K562 (cell line): ENCODE results near the gene SMIM41. TPM values are rescaled to one million over a fixed set of nuclear protein-coding genes. Genes with fewer than 3 reads are reported as not detected.

ENCODE experiments used
- ATAC-seq: fragments of 200-7000 bp; cut with Tn5 transposase; 3 replicates; pipeline ENCODE4 v1.9.1; 2020; ENCODE audit warnings: moderate library complexity
- BruUV-seq: library from RNA; stranded (reverse); fragments of 400-500 nt; replicated peaks from 2 replicates; lab custom pipeline; 2021; lab: Mats Ljungman, UMichigan
- CTCF ChIA-PET: fragments of 300-600 bp; formaldehyde crosslinking; extraction: SDS; loops from one replicate; lab custom pipeline; 2021; ENCODE audit warnings: low intra/inter-chr PET ratio; lab: Yijun Ruan, JAX
- POLR2A ChIA-PET: fragments of 300-600, 350-650 bp; sonication (Branson Sonifier 250); formaldehyde crosslinking; extraction: SDS; loops from one replicate; lab custom pipeline; 2021; ENCODE audit warnings: antibody characterized with exemption, inconsistent platforms; lab: Yijun Ruan, JAX
- DNase-seq, 4 experiments: peaks; one replicate each; pipeline versions ENCODE4 v3.0.0 to v3.0.0-alpha.2; 2011 to 2018; ENCODE audit warnings: low spot score in 3 of 4, mixed read lengths in 3 of 4; ENCODE audit errors: extremely low read depth in 1 of 4
- FAIRE-seq: peaks from 2 replicates; lab custom pipeline; 2011; peaks lifted over from hg19 to GRCh38; lab: Jason Lieb, UNC
- H2AFZ ChIP-seq: 2 replicates; pipeline ENCODE4 v1.6.0; 2011; ENCODE audit warnings: low read depth, low read length, control low read depth, inconsistent platforms
- H3K27ac ChIP-seq: fragments of 200-600 bp; 3 replicates; pipeline ENCODE4 v1.8.0; 2011; ENCODE audit warnings: low read depth, mild to moderate bottlenecking, control low read depth, inconsistent platforms, low read length, moderate library complexity, mixed read lengths; ENCODE audit errors: extremely low read depth
- H3K27me3 ChIP-seq, 2 experiments: fragments of 300-600 bp in 1 of 2; 2 replicates in 1 of 2; 3 replicates in 1 of 2; pipeline versions ENCODE4 v1.6.0 to v1.8.0; 2011; ENCODE audit warnings: inconsistent platforms in 2 of 2, low read length in 2 of 2, mild to moderate bottlenecking in 1 of 2, mixed read lengths in 1 of 2, moderate library complexity in 1 of 2; ENCODE audit not compliant: control insufficient read depth in 2 of 2, insufficient read depth in 2 of 2
- H3K36me3 ChIP-seq: fragments of 300-600 bp; 3 replicates; pipeline ENCODE4 v1.8.0; 2011; ENCODE audit warnings: mild to moderate bottlenecking, low read length, inconsistent platforms; ENCODE audit not compliant: control insufficient read depth, insufficient read depth
- H3K4me1 ChIP-seq, 2 experiments: fragments of 200-600 bp in 1 of 2; replicated peaks in 1 of 2; 2 replicates in 1 of 2; 3 replicates in 1 of 2; pipeline versions ENCODE4 v1.5.1 to v1.8.0; 2011; ENCODE audit warnings: inconsistent platforms in 2 of 2, low read length in 2 of 2, mild to moderate bottlenecking in 1 of 2, mixed read lengths in 1 of 2, moderate library complexity in 1 of 2; ENCODE audit not compliant: control insufficient read depth in 2 of 2, insufficient read depth in 2 of 2
- H3K4me2 ChIP-seq: 2 replicates; pipeline ENCODE4 v1.6.1; 2011; ENCODE audit warnings: low read length, control low read depth, inconsistent platforms, mixed read lengths; ENCODE audit not compliant: insufficient read depth
- H3K4me3 ChIP-seq: fragments of 200-600 bp; sonication (generic), shearing (Covaris generic); 2 replicates; pipeline ENCODE4 v1.5.1; 2016; ENCODE audit warnings: control low read depth, inconsistent platforms
- H3K79me2 ChIP-seq: fragments of 200-600 bp; 3 replicates; pipeline ENCODE4 v1.8.0; 2011; ENCODE audit warnings: low read length, inconsistent platforms; ENCODE audit not compliant: control insufficient read depth, insufficient read depth
- H3K9ac ChIP-seq, 2 experiments: 2 replicates each; pipeline versions ENCODE4 v1.6.0 to v1.6.1; 2011; ENCODE audit warnings: low read depth in 2 of 2, low read length in 2 of 2, control low read depth in 1 of 2, inconsistent platforms in 1 of 2, mild to moderate bottlenecking in 1 of 2, mixed read lengths in 1 of 2; ENCODE audit not compliant: insufficient read depth in 1 of 2
- H3K9me1 ChIP-seq: one replicate; pipeline ENCODE4 v1.6.0; 2011; ENCODE audit warnings: inconsistent platforms, mild to moderate bottlenecking, low read length, moderate library complexity; ENCODE audit not compliant: control insufficient read depth, insufficient read depth
- H3K9me3 ChIP-seq: replicated peaks from 2 replicates; pipeline ENCODE4 v1.5.1; 2011; ENCODE audit warnings: low read depth, low read length, inconsistent platforms; ENCODE audit not compliant: control insufficient read depth, insufficient read depth
- H4K20me1 ChIP-seq: replicated peaks from 2 replicates; pipeline ENCODE4 v1.6.1; 2011; ENCODE audit warnings: low read length, inconsistent platforms, mixed read lengths; ENCODE audit not compliant: control insufficient read depth, insufficient read depth
- ETV5 ChIP-seq: sonication (generic); formaldehyde crosslinking; IDR thresholded peaks from 2 replicates; pipeline ENCODE4 v1.4.0; 2020; ENCODE audit warnings: low read depth, mild to moderate bottlenecking, missing genetic modification reagents
- MAFG ChIP-seq: fragments of 450-650 bp; conservative IDR thresholded peaks from 2 replicates; pipeline ENCODE4 v1.6.1; 2016; ENCODE audit warnings: missing genetic modification characterization, missing compliant biosample characterization
- MAZ ChIP-seq, 2 experiments: fragments of 450-650 bp in 1 of 2; sonication (generic) in 1 of 2; formaldehyde crosslinking; IDR thresholded peaks in 1 of 2; conservative IDR thresholded peaks in 1 of 2; 2 replicates each; pipeline versions ENCODE4 v1.4.0 to v1.5.0; 2020; ENCODE audit warnings: mild to moderate bottlenecking in 1 of 2, missing genetic modification reagents in 1 of 2
- NR3C1 ChIP-seq: sonication (generic); formaldehyde crosslinking; IDR thresholded peaks from 2 replicates; pipeline ENCODE4 v1.8.1; 2022; ENCODE audit warnings: missing genetic modification reagents
- SPI1 ChIP-seq: IDR thresholded peaks from 2 replicates; pipeline ENCODE4 v1.6.1; 2011; ENCODE audit warnings: low read depth, low read length, control low read depth, borderline replicate concordance
- ZNF699 ChIP-seq: fragments of 250-450 bp; sonication (Bioruptor Pico); IDR thresholded peaks from 2 replicates; pipeline ENCODE4 v1.8.0; 2021; ENCODE audit warnings: mild to moderate bottlenecking, moderate library complexity; ENCODE audit not compliant: insufficient replicate concordance
- ZZZ3 ChIP-seq: fragments of 450-650 bp; IDR thresholded peaks from 2 replicates; pipeline ENCODE4 v1.6.1; 2016; ENCODE audit warnings: antibody characterized with exemption, mild to moderate bottlenecking, moderate library complexity
- WGBS: fragments of 100-300 bp; shearing (Covaris generic); methylation state at CpG from one replicate; pipeline ENCODE4 v1.1.6; 2016; ENCODE audit warnings: low coverage, mixed read lengths; ENCODE audit not compliant: insufficient coverage; ENCODE audit errors: missing lambda C conversion rate; 5-methylcytosine and 5-hydroxymethylcytosine counted together
- in situ Hi-C: fragments of 300-500 bp; cut with MboI; formaldehyde crosslinking; loops from 4 replicates; pipeline ENCODE4 v1.15.0; 2018; ENCODE audit warnings: inconsistent platforms, mixed read lengths
- intact Hi-C: fragments of 100-400 bp; cut with micrococcal nuclease; formaldehyde crosslinking; loops from 2 replicates; pipeline ENCODE4 v1.14.2; 2022
- polyA plus RNA-seq, 8 experiments: library from polyadenylated mRNA; depleted of rRNA in 4 of 8; stranded (reverse) in 5 of 8; unstranded in 3 of 8; fragments of >200 nt; fragmentation: Nextera tagmentation in 2 of 8; fragmentation: Illumina TruSeq in 1 of 8; extraction: Ambion mirVana in 2 of 8; extraction: Trizol in 1 of 8; gene quantifications; 2 replicates each; pipeline versions ENCODE4 v1.2.1 to v1.2.3, GENCODE V29; 2011 to 2014; ENCODE audit warnings: inconsistent platforms in 1 of 8, missing spikeins in 1 of 8
- total RNA-seq, 7 experiments: library from RNA; depleted of rRNA in 6 of 7; stranded (reverse); fragments of >200 nt in 6 of 7; fragmentation: Illumina TruSeq in 2 of 7; extraction: Trizol in 2 of 7; gene quantifications; 2 replicates each; pipeline versions ENCODE4 v1.2.1 to v1.2.3, GENCODE V29; 2011 to 2021; ENCODE audit warnings: low replicate concordance in 1 of 7
- TF ChIP-seq, protein P1 (sequence below), 2 experiments: fragments of 200-800 bp in 1 of 2; sonication (Bioruptor generic) in 1 of 2; sonication (generic) in 1 of 2; formaldehyde crosslinking in 1 of 2; IDR thresholded peaks in 1 of 2; conservative IDR thresholded peaks in 1 of 2; 2 replicates each; pipeline versions ENCODE4 v1.5.0 to v1.6.1; 2016 to 2020; ENCODE audit warnings: missing compliant biosample characterization in 1 of 2, missing genetic modification characterization in 1 of 2, missing genetic modification reagents in 1 of 2
- TF ChIP-seq, protein P2 (sequence below): sonication (generic); formaldehyde crosslinking; IDR thresholded peaks from 2 replicates; pipeline ENCODE4 v1.8.0; 2022; ENCODE audit warnings: mild to moderate bottlenecking, missing genetic modification reagents, borderline replicate concordance
- TF ChIP-seq, protein P3 (sequence below): sonication (generic); formaldehyde crosslinking; IDR thresholded peaks from 2 replicates; pipeline ENCODE4 v1.8.1; 2022; ENCODE audit warnings: missing genetic modification reagents

SMIM41 gene
- total and polyA plus RNA-seq, 9 of the 15 experiments (the other 6 are each of a cell fraction or from before 2014, with no cell fraction given): not detected

DNA sequence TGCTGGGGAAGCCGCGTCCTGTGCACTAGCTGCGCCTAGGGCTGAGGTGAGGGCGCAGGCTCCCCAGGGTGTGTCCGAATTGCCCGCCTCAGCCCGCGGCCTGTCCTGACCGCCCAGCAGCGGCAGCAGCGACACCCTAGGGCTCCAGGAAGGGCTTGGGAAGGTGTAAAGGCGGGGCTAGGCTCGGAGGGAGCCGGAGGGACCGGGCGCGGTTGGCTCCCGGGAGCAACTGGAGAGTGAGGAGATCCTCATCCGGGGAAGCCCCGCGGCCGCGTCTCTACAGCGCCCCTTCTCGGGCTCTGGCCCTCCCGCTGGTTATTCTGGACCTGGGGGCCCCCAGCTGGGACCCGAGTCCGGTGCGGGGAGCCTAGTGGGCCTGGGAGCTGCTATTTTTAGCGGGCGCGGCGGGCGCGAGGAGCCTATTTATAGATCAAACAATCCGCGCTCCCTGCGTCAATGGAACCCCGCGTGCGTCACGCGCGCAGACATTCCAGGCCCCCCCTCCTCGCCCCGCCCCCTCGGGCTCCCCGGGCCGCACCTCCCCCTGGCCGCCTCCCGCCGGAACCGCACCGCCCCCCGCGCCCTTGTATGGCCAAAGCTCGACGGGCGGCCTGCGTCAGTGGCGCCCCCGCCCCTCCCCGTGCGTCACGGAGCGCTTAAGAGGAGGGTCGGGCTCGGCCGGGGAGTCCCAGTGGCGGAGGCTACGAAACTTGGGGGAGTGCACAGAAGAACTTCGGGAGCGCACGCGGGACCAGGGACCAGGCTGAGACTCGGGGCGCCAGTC lies 28.6 kb upstream of the SMIM41 start, which contains the start of gene NR4A1 (continued):
- TF ChIP-seq, protein P1, sequence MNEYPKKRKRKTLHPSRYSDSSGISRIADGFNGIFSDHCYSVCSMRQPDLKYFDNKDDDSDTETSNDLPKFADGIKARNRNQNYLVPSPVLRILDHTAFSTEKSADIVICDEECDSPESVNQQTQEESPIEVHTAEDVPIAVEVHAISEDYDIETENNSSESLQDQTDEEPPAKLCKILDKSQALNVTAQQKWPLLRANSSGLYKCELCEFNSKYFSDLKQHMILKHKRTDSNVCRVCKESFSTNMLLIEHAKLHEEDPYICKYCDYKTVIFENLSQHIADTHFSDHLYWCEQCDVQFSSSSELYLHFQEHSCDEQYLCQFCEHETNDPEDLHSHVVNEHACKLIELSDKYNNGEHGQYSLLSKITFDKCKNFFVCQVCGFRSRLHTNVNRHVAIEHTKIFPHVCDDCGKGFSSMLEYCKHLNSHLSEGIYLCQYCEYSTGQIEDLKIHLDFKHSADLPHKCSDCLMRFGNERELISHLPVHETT (CRISPR knock-in tag; conservative IDR thresholded peaks at IDR 0.05 in 1 of 2, IDR thresholded peaks at IDR 0.05 in 1 of 2): peak in 1 of 2 experiments; percentile 79; a peak in 1 of 4 replicates

DNA sequence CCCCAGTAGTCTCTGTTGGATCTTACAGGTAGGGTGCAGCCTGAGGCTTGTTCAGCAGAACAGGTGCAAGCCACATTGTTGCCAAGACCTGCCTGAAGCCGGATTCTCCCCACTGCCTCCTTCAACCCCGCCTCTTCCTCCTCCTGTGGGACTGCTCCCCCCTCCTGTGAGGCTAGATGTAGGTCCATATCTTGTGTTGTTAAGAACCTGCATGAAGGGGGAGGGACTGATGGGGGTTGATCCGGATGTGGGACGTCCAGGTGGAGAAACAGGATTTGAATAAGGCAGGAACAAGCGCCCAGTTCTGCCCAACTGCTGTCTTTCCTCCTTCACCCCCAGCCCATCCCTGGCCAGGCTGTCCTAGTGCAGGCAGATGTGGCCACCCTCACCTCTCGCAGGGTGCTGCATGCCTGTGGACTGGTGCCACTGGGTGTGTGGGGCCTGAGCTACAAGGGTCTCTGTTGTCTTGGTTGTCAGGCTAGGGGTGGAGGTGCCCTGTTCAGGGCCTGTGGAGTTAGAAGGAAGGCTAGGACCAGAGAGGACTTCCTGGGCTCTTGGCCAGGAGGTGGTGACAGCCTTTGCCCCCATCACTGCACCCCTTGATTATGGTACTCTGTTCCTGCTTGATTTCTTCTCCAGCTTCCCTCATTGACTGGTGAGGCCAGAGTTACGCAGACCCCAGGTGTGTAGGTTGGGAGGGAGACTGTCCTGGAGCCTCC lies 26.9 kb upstream of the SMIM41 start:
- POLR2A ChIA-PET: interaction anchor here (1.5 to 2.8 kb wide), 2 partner anchors 10 to 15 kb away, joined by 5 to 23 read pairs; partner anchors contain the start of gene ATG101
- Histone ChIP-seq H3K4me1 (peaks cover 20 to 40% of the 10 kb centered on the region in 2 experiments), H3K9me3 (no peaks in the 10 kb centered on the region), H2AFZ (0 out of 2 replicates have a peak overlapping the region, but pooled peaks have one; percentile 19), H3K9me1 (no peaks in the 10 kb centered on the region), H3K79me2 (no peaks in the 10 kb centered on the region), H3K4me2 (peak overlapping the region; percentile 78), H4K20me1 (peaks cover 6% of the 10 kb centered on the region; the same call in 1 of the 2 replicates), H3K9ac (peak overlapping the region in 1 of 2 experiments; percentile 31; a peak in 2 of 4 replicates), H3K36me3 (no peaks in the 10 kb centered on the region), H3K27me3 (peaks cover 0 to 16% of the 10 kb centered on the region in 2 experiments; a peak in 3 of 5 replicates), H3K27ac (no peak overlapping the region; the same call in 2 of the 3 replicates), H3K4me3 (no peak overlapping the region)
- peak; percentile 40 to 61 (median 51) for DNase-seq
- CTCF ChIA-PET: no interaction called here
- WGBS: 32% methylated on average over 6 of the region's 7 CpGs
- intact Hi-C loops: no loop called here
- in situ Hi-C loops: no loop called here
- peak; percentile 83 for FAIRE-seq
- no TSS peak for BruUV-seq
- ATAC-seq: peak; percentile 13; the same call in 2 of the 3 replicates
- TF ChIP-seq SPI1: 0 out of 2 replicates have a peak, but pooled peaks have one; percentile 11
- TF ChIP-seq MAFG: no peak
- TF ChIP-seq NR3C1 (CRISPR knock-in tag): no peak
- TF ChIP-seq ZNF699 (CRISPR knock-in tag): no peak
- TF ChIP-seq ETV5 (CRISPR knock-in tag): peak; percentile 48; the same call in 1 of the 2 replicates
- TF ChIP-seq ZZZ3: no peak
- TF ChIP-seq, protein P2, sequence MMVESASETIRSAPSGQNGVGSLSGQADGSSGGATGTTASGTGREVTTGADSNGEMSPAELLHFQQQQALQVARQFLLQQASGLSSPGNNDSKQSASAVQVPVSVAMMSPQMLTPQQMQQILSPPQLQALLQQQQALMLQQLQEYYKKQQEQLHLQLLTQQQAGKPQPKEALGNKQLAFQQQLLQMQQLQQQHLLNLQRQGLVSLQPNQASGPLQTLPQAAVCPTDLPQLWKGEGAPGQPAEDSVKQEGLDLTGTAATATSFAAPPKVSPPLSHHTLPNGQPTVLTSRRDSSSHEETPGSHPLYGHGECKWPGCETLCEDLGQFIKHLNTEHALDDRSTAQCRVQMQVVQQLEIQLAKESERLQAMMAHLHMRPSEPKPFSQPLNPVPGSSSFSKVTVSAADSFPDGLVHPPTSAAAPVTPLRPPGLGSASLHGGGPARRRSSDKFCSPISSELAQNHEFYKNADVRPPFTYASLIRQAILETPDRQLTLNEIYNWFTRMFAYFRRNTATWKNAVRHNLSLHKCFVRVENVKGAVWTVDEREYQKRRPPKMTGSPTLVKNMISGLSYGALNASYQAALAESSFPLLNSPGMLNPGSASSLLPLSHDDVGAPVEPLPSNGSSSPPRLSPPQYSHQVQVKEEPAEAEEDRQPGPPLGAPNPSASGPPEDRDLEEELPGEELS: no peak
- no peak for TF ChIP-seq MAZ (CRISPR knock-in tag; conservative IDR thresholded peaks at IDR 0.05 in 1 of 2, IDR thresholded peaks at IDR 0.05 in 1 of 2)
- TF ChIP-seq, protein P3, sequence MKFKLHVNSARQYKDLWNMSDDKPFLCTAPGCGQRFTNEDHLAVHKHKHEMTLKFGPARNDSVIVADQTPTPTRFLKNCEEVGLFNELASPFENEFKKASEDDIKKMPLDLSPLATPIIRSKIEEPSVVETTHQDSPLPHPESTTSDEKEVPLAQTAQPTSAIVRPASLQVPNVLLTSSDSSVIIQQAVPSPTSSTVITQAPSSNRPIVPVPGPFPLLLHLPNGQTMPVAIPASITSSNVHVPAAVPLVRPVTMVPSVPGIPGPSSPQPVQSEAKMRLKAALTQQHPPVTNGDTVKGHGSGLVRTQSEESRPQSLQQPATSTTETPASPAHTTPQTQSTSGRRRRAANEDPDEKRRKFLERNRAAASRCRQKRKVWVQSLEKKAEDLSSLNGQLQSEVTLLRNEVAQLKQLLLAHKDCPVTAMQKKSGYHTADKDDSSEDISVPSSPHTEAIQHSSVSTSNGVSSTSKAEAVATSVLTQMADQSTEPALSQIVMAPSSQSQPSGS: no peak
